HEK293 (cell line): ENCODE measurements around the gene TMEM88.

Experiments
- ELK4 ChIP-seq: IDR thresholded peaks from 2 replicates; pipeline ENCODE4 v1.6.1; 2011; ENCODE audit warnings: mild to moderate bottlenecking, low read depth, low read length, borderline replicate concordance
- GLIS1 ChIP-seq: fragments of 450-650 bp; formaldehyde crosslinking; IDR thresholded peaks from 2 replicates; pipeline ENCODE4 v1.5.1; 2016; ENCODE audit warnings: missing biosample characterization, missing genetic modification characterization
- INSM2 ChIP-seq: fragments of 450-650 bp; formaldehyde crosslinking; IDR thresholded peaks from 2 replicates; pipeline ENCODE4 v1.5.1; 2016; ENCODE audit warnings: missing biosample characterization, missing genetic modification characterization
- MEIS1 ChIP-seq: sonication (generic); formaldehyde crosslinking; IDR thresholded peaks from 2 replicates; pipeline ENCODE4 v1.8.1; 2022; ENCODE audit warnings: missing genetic modification reagents, mild to moderate bottlenecking, borderline replicate concordance
- MYNN ChIP-seq: fragments of 450-650 bp; formaldehyde crosslinking; IDR thresholded peaks from 2 replicates; pipeline ENCODE4 v1.5.1; 2016; ENCODE audit warnings: missing biosample characterization, missing genetic modification characterization, borderline replicate concordance
- OSR2 ChIP-seq: fragments of 450-650 bp; formaldehyde crosslinking; IDR thresholded peaks from 2 replicates; pipeline ENCODE4 v1.5.1; 2016; ENCODE audit warnings: missing biosample characterization, missing genetic modification characterization
- PATZ1 ChIP-seq: fragments of 450-650 bp; formaldehyde crosslinking; IDR thresholded peaks from 2 replicates; pipeline ENCODE4 v1.5.1; 2016; ENCODE audit warnings: missing biosample characterization, missing genetic modification characterization
- PRDM6 ChIP-seq: fragments of 450-650 bp; formaldehyde crosslinking; IDR thresholded peaks from 2 replicates; pipeline ENCODE4 v1.5.1; 2017; ENCODE audit warnings: missing biosample characterization, missing genetic modification characterization
- SP2 ChIP-seq: fragments of 450-650 bp; formaldehyde crosslinking; IDR thresholded peaks from 2 replicates; pipeline ENCODE4 v1.5.1; 2016; ENCODE audit warnings: missing biosample characterization, missing genetic modification characterization
- SP3 ChIP-seq: fragments of 450-650 bp; formaldehyde crosslinking; IDR thresholded peaks from 2 replicates; pipeline ENCODE4 v1.5.1; 2016; ENCODE audit warnings: missing biosample characterization, missing genetic modification characterization
- WT1 ChIP-seq: fragments of 450-650 bp; formaldehyde crosslinking; IDR thresholded peaks from 2 replicates; pipeline ENCODE4 v1.5.1; 2016; ENCODE audit warnings: missing biosample characterization, missing genetic modification characterization
- YY2 ChIP-seq: fragments of 450-650 bp; formaldehyde crosslinking; IDR thresholded peaks from 2 replicates; pipeline ENCODE4 v1.5.1; 2016; ENCODE audit warnings: missing biosample characterization, missing genetic modification characterization
- ZBTB7A ChIP-seq: fragments of 450-650 bp; formaldehyde crosslinking; IDR thresholded peaks from 2 replicates; pipeline ENCODE4 v1.5.1; 2016; ENCODE audit warnings: low read depth, missing biosample characterization, missing genetic modification characterization
- ZBTB8A ChIP-seq: fragments of 450-650 bp; formaldehyde crosslinking; IDR thresholded peaks from 2 replicates; pipeline ENCODE4 v1.5.1; 2016; ENCODE audit warnings: missing biosample characterization, missing genetic modification characterization
- ZFHX2 ChIP-seq: fragments of 450-650 bp; formaldehyde crosslinking; conservative IDR thresholded peaks from 2 replicates; pipeline ENCODE4 v1.5.1; 2016; ENCODE audit warnings: missing biosample characterization, missing genetic modification characterization
- ZNF175 ChIP-seq: fragments of 450-650 bp; formaldehyde crosslinking; IDR thresholded peaks from 2 replicates; pipeline ENCODE4 v1.5.1; 2016; ENCODE audit warnings: missing biosample characterization, missing genetic modification characterization
- ZNF274 ChIP-seq, 2 experiments: fragments of 200-500 bp in 1 of 2; fragments of 450-650 bp in 1 of 2; sonication (Bioruptor generic) in 1 of 2; formaldehyde crosslinking in 1 of 2; IDR thresholded peaks; 2 replicates each; pipeline versions ENCODE4 v1.5.1 to v1.6.1; 2014 to 2016; ENCODE audit warnings: borderline replicate concordance in 1 of 2, inconsistent platforms in 1 of 2, low read length in 1 of 2, missing biosample characterization in 1 of 2, missing genetic modification characterization in 1 of 2
- ZNF302 ChIP-seq: fragments of 450-650 bp; formaldehyde crosslinking; IDR thresholded peaks from 2 replicates; pipeline ENCODE4 v1.5.1; 2016; ENCODE audit warnings: missing biosample characterization, missing genetic modification characterization, low read depth
- ZNF433 ChIP-seq: fragments of 450-650 bp; formaldehyde crosslinking; IDR thresholded peaks from 2 replicates; pipeline ENCODE4 v1.5.1; 2016; ENCODE audit warnings: missing biosample characterization, missing genetic modification characterization, low read depth
- ZNF518A ChIP-seq: fragments of 450-650 bp; formaldehyde crosslinking; conservative IDR thresholded peaks from 2 replicates; pipeline ENCODE4 v1.5.1; 2016; ENCODE audit warnings: low read depth, missing biosample characterization, missing genetic modification characterization
- ZNF544 ChIP-seq: fragments of 450-650 bp; formaldehyde crosslinking; IDR thresholded peaks from 2 replicates; pipeline ENCODE4 v1.5.0; 2017; ENCODE audit warnings: missing biosample characterization, missing genetic modification characterization
- ZNF560 ChIP-seq: fragments of 450-650 bp; formaldehyde crosslinking; IDR thresholded peaks from 2 replicates; pipeline ENCODE4 v1.5.1; 2017; ENCODE audit warnings: missing biosample characterization, missing genetic modification characterization, borderline replicate concordance
- ZNF610 ChIP-seq: fragments of 450-650 bp; formaldehyde crosslinking; IDR thresholded peaks from 2 replicates; pipeline ENCODE4 v1.5.1; 2016; ENCODE audit warnings: missing biosample characterization, missing genetic modification characterization, borderline replicate concordance
- ZNF664 ChIP-seq: fragments of 450-650 bp; formaldehyde crosslinking; IDR thresholded peaks from 2 replicates; pipeline ENCODE4 v1.5.1; 2016; ENCODE audit warnings: missing biosample characterization, missing genetic modification characterization
- ZNF701 ChIP-seq: fragments of 450-650 bp; formaldehyde crosslinking; IDR thresholded peaks from 2 replicates; pipeline ENCODE4 v1.5.1; 2016; ENCODE audit warnings: missing biosample characterization, missing genetic modification characterization
- ZSCAN23 ChIP-seq: fragments of 450-650 bp; formaldehyde crosslinking; IDR thresholded peaks from 2 replicates; pipeline ENCODE4 v1.5.1; 2016; ENCODE audit warnings: missing biosample characterization, missing genetic modification characterization
- ZSCAN4 ChIP-seq: fragments of 450-650 bp; formaldehyde crosslinking; IDR thresholded peaks from 2 replicates; pipeline ENCODE4 v1.5.1; 2017; ENCODE audit warnings: missing biosample characterization, missing genetic modification characterization

TMEM88 gene

GRCh38 chr17:7851438-7852261, 3.2 kb upstream of the TMEM88 start (continued):
- no peak for TF ChIP-seq ZBTB7A (tag by site-specific recombination)
- no peak for TF ChIP-seq ZNF518A (tag by site-specific recombination)
- no peak for TF ChIP-seq PRDM6 (tag by site-specific recombination)
- no peak for TF ChIP-seq MYNN (tag by site-specific recombination)
- TF ChIP-seq ZSCAN23 (tag by site-specific recombination) = no peak
- TF ChIP-seq ZNF701 = no peak
- no peak for TF ChIP-seq ZNF433 (tag by site-specific recombination)
- no peak for TF ChIP-seq ZNF274 (IDR thresholded peaks at IDR 0.05; ENCODE audit: low read length)
- no peak for TF ChIP-seq ZNF274 (tag by site-specific recombination; IDR thresholded peaks at IDR 0.05; ENCODE audit: borderline replicate concordance)
- TF ChIP-seq ZNF560 (tag by site-specific recombination) = no peak
- TF ChIP-seq PATZ1 (tag by site-specific recombination) = no peak
- no peak for TF ChIP-seq ZFHX2 (tag by site-specific recombination)
- TF ChIP-seq SP3 = peak; percentile 42; the same call in 1 of the 2 replicates
- TF ChIP-seq SP2 (tag by site-specific recombination) = peak; percentile 55
- TF ChIP-seq MEIS1 (CRISPR knock-in tag) = no peak
- no peak for TF ChIP-seq ZNF175 (tag by site-specific recombination)
- TF ChIP-seq ELK4 = no peak
- no peak for TF ChIP-seq ZNF302 (tag by site-specific recombination)
- TF ChIP-seq ZBTB8A = no peak
- TF ChIP-seq YY2 (tag by site-specific recombination) = no peak
- TF ChIP-seq ZSCAN4 (tag by site-specific recombination) = no peak
- no peak for TF ChIP-seq WT1 (tag by site-specific recombination)
- no peak for TF ChIP-seq OSR2 (tag by site-specific recombination)
- TF ChIP-seq ZNF610 (tag by site-specific recombination) = no peak
- no peak for TF ChIP-seq GLIS1 (tag by site-specific recombination)
- TF ChIP-seq INSM2 (tag by site-specific recombination) = no peak
- no peak for TF ChIP-seq ZNF544 (tag by site-specific recombination)
- TF ChIP-seq ZNF664 (tag by site-specific recombination) = no peak
